Urinary bladder (tissue), 4 donors: ENCODE results near the gene MACC1. TPM values are rescaled to one million over a fixed set of nuclear protein-coding genes. Genes with fewer than 3 reads are reported as not detected.
A peak's percentile ranks its signal among the peaks of the same experiment; 100 is the strongest.

Source experiments
- DNase-seq: peaks from one replicate; pipeline ENCODE4 v3.0.0-alpha.2; 2015; ENCODE audit errors: extremely low spot score
- H3K27ac ChIP-seq: one replicate; pipeline ENCODE4 v1.5.1; 2013; ENCODE audit warnings: low read depth, mild to moderate bottlenecking, moderate library complexity
- H3K36me3 ChIP-seq: one replicate; pipeline ENCODE4 v1.6.1; 2013; ENCODE audit warnings: mild to moderate bottlenecking, moderate library complexity; ENCODE audit not compliant: insufficient read depth
- H3K4me1 ChIP-seq: one replicate; pipeline ENCODE4 v1.6.1; 2013; ENCODE audit warnings: mild to moderate bottlenecking, moderate library complexity; ENCODE audit not compliant: insufficient read depth
- H3K4me3 ChIP-seq: one replicate; pipeline ENCODE4 v1.5.1; 2013; ENCODE audit warnings: low read depth, low read length
- WGBS: extraction: QIAGEN DNeasy Blood & Tissue Kit; methylation state at CpG from one replicate; pipeline ENCODE4 v1.1.7; 2013; 5-methylcytosine and 5-hydroxymethylcytosine counted together
- polyA plus RNA-seq: library from polyadenylated mRNA; stranded (reverse); fragments of 200-250 nt; gene quantifications from one replicate; pipeline ENCODE4 v1.2.3, GENCODE V29; 2013
- total RNA-seq: library from RNA; depleted of rRNA; stranded (reverse); fragments of >200 nt; gene quantifications from one replicate; pipeline ENCODE4 v1.2.3, GENCODE V29; 2014
- donor health status: healthy with polysubstance abuse.
- donor health status: healthy.

The MACC1 gene
- total and polyA plus RNA-seq, 2 donors: 0.32 to 7.1 TPM

GRCh38 chr7:20159226-20159747, 57.9 kb downstream of the MACC1 start:
- no peak for DNase-seq
- no peaks in the 10 kb centered on the region for H3K36me3 ChIP-seq
- 90% methylated on average over 6 of the region's 6 CpGs for WGBS
- H3K4me3 ChIP-seq: no peak overlapping the region
- no peak overlapping the region for H3K27ac ChIP-seq
- no peaks in the 10 kb centered on the region for H3K4me1 ChIP-seq

DNA sequence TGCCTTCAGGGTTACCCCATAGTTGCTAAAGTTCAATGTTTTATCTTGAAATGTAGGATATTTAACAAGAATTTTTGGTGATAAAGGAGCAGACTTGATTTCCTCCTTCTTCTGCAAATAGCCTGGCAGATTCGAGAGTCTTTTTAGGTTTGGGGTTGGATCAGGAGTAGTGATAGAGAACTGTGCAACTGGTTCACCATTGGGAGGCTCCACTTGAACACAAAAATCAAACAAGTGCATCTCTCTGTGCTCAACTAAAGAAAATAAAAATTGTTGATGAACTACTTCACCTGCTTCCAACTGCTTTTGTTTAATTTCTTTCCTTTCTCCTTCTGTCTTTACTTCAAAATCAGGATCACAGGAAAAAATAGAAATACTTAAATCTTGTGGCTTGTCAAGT, 58.5 kb downstream of the MACC1 start:
- Histone ChIP-seq H3K4me3 (no peak overlapping the region), H3K27ac (no peak overlapping the region), H3K36me3 (no peaks in the 10 kb centered on the region), H3K4me1 (no peaks in the 10 kb centered on the region)
- DNase-seq: no peak
- 14% methylated on average over 1 of the region's 1 CpG for WGBS

DNA sequence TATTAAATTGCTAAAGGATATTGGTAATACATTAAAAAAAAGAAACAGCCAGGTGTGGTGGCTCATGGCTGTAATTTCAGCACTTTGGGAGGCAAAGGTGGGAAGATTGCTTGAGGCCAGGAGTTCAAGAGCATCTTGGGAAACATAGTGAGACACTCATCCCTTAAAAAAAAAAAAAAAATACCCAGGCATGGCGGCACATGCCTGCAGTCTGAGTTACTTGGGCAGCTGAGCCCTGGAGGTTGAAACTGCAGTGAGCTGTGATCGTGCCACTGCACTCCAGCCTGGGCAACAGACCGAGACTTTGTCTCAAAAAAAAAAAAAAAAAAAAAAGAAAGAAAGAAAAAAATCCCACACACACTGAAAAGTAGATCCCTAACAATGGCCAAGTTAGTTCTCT, 59.7 kb downstream of the MACC1 start:
- Histone ChIP-seq H3K36me3 (no peaks in the 10 kb centered on the region), H3K4me3 (no peak overlapping the region), H3K27ac (no peak overlapping the region), H3K4me1 (no peaks in the 10 kb centered on the region)
- WGBS: 56% methylated on average over 3 of the region's 3 CpGs
- DNase-seq: no peak

DNA sequence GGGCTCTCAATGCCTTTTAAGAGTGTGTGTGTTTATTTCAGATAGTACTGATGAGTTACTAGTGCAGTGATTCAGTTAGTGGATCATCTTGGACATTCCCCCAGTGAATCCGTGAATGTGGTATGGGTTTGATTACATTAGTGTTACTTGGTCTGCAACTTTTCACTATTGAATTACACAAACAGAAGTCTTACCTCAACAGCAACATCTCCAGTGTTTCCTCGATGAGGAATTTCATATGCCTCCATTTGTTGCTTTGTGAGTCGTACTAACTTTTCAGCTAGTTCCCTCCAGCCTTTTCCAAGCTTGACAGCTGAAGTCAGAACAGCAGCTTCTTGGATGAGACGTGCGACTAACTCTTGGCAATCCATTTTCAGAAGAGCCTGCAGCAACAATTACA, 63.2 kb downstream of the MACC1 start:
- 35% methylated on average over 5 of the region's 5 CpGs for WGBS
- no peak for DNase-seq
- Histone ChIP-seq H3K27ac (no peak overlapping the region), H3K36me3 (no peaks in the 10 kb centered on the region), H3K4me3 (no peak overlapping the region), H3K4me1 (no peaks in the 10 kb centered on the region)

DNA sequence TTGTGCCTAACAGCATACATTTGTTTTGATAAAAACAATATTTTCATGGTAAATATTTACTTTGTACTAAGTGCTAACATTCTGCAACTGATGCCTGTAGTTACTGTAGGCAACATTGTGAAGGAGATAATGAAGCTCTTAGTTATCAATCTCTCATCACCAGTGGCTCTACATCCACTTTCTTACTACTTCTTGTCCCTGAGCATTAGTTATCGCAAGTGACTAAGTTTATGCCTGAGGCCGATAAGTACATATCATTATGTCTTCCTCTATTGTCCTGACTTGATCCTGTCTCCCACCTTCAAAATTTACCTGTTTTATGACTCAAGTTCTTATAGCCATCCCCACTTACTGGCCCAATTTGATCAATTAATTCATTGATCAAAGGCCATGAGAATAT, 63.6 kb downstream of the MACC1 start:
- 62% methylated on average over 2 of the region's 2 CpGs for WGBS
- Histone ChIP-seq H3K4me1 (no peaks in the 10 kb centered on the region), H3K27ac (no peak overlapping the region), H3K36me3 (no peaks in the 10 kb centered on the region), H3K4me3 (no peak overlapping the region)
- DNase-seq: no peak

DNA sequence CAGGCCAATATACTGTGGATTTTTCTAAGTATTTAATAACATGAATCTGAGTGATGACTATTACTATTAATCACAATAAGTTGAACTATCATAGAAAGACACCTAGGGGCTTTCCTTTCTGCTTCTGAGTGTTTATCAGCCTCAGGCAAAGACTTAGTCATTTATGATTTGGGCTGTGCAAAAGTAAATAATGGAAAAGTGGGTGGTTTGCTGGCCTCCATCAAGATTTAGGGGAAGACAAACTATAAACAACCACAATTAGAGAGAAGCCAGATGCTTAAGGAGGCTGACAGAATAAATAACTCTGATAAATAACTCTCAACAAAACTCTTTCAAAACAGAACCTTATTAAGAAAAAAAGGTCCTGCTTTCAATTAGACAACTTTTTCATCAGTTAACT, 64.7 kb downstream of the MACC1 start:
- no peak overlapping the region for H3K4me3 ChIP-seq
- H3K4me1 ChIP-seq: no peaks in the 10 kb centered on the region
- no peak for DNase-seq
- H3K36me3 ChIP-seq: no peaks in the 10 kb centered on the region
- H3K27ac ChIP-seq: no peak overlapping the region

- DNase-seq: no peak
- H3K4me3 ChIP-seq: no peak overlapping the region
- peak overlapping the region; percentile 56 for H3K27ac ChIP-seq
- 48% methylated on average over 4 of the region's 4 CpGs for WGBS
- no peaks in the 10 kb centered on the region for H3K36me3 ChIP-seq
- no peaks in the 10 kb centered on the region for H3K4me1 ChIP-seq
Observed at GRCh38 chr7:20151708-20152456, 65.3 kb downstream of the MACC1 start.

DNA sequence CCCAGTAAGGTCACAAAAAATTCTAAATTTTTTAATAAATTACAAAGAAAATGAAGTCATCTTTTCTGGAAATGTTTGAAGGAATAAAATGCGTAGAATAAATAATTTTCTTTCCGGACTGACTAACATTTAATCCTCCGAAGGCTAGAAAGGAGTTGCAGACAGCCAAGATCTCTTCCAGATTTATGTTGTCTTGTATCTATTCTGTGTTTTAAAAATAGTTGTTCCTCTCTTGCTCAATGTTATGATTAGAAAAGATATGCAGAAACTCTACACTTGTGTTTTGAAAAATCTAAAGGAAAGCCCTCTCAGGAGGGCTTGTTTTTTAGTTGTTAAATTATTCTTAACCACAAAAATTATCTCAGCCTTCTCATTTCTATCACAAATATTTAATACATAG, 70.7 kb downstream of the MACC1 start:
- WGBS: 24% methylated on average over 3 of the region's 3 CpGs
- no peak overlapping the region for H3K27ac ChIP-seq

GRCh38 chr7:20144801-20145200, 72.4 kb downstream of the MACC1 start:
- Histone ChIP-seq H3K4me1 (no peaks in the 10 kb centered on the region), H3K27ac (no peak overlapping the region), H3K4me3 (no peak overlapping the region), H3K36me3 (no peaks in the 10 kb centered on the region)
- no peak for DNase-seq
- WGBS: 80% methylated on average over 3 of the region's 3 CpGs

More for the DNA sequence above, 70.7 kb downstream of the MACC1 start:
- no peak overlapping the region for H3K4me3 ChIP-seq
- H3K36me3 ChIP-seq: no peaks in the 10 kb centered on the region
- H3K4me1 ChIP-seq: no peaks in the 10 kb centered on the region
- DNase-seq: no peak

DNA sequence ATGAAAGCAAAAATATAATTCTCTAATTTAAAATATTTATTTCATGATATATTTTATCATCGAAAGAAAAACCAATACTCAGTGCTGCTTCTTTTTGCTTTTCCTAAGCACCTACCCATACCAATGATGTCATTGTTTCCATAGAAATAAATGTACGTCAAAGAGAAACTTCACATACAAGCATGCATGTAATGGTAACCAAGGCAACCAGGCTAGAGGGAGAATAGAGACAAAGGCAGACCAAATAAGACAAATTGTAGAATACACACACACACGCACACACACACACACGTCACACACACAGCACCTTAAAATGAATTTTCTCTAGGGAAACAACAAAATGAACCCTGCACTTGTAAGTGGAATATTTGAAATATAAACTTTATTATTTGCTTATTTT, 75.5 kb downstream of the MACC1 start:
- Histone ChIP-seq H3K4me1 (no peaks in the 10 kb centered on the region), H3K36me3 (no peaks in the 10 kb centered on the region), H3K27ac (no peak overlapping the region), H3K4me3 (no peak overlapping the region)
- no peak for DNase-seq
- 76% methylated on average over 4 of the region's 4 CpGs for WGBS

GRCh38 chr7:20141002-20141345, 76.2 kb downstream of the MACC1 start:
- H3K4me1 ChIP-seq: no peaks in the 10 kb centered on the region
- no peak overlapping the region for H3K4me3 ChIP-seq
- no peak for DNase-seq
- H3K36me3 ChIP-seq: no peaks in the 10 kb centered on the region
- WGBS: 72% methylated on average over 2 of the region's 2 CpGs
- no peak overlapping the region for H3K27ac ChIP-seq

GRCh38 chr7:20140291-20141001, 76.7 kb downstream of the MACC1 start:
- H3K4me1 ChIP-seq: no peaks in the 10 kb centered on the region
- peak overlapping the region; percentile 23 for H3K4me3 ChIP-seq
- no peaks in the 10 kb centered on the region for H3K36me3 ChIP-seq
- DNase-seq: no peak
- no peak overlapping the region for H3K27ac ChIP-seq
- WGBS: 42% methylated on average over 4 of the region's 4 CpGs

DNA sequence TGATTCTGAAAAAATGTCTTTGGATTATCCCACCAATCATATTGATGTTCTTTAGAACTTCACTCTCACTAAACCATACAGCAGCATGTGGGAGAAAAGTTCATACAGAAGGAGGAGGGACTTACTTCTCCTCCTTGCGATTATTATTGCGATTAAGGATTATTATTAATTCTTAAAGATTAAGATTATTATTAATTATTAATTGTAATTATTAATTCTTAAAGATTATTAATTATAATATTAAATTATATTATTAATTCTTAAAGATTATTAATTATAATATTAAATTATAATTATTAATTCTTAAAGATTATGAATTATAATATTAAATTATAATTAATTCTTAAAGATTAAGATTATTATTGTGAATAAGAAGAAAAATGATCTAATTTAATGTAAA, 80.5 kb downstream of the MACC1 start:
- Histone ChIP-seq H3K36me3 (no peaks in the 10 kb centered on the region), H3K27ac (no peak overlapping the region), H3K4me3 (no peak overlapping the region), H3K4me1 (no peaks in the 10 kb centered on the region)
- 99% methylated on average over 2 of the region's 2 CpGs for WGBS
- DNase-seq: no peak

- no peak overlapping the region for H3K27ac ChIP-seq
- H3K4me3 ChIP-seq: no peak overlapping the region
- DNase-seq: no peak
- no peaks in the 10 kb centered on the region for H3K36me3 ChIP-seq
- peaks cover 1% of the 10 kb centered on the region for H3K4me1 ChIP-seq
Observed at GRCh38 chr7:20133803-20134202, 83.4 kb downstream of the MACC1 start.
